SU-DHL-6 (cell line): ENCODE results near the gene FSTL3.

Experiments
- H2AFZ ChIP-seq: fragments of 200-600 bp; sonication (generic); 2 replicates; pipeline ENCODE4 v1.6.1; 2014; ENCODE audit warnings: low read depth, mild to moderate bottlenecking, moderate library complexity, mixed read lengths, antibody characterized with exemption, low read length; ENCODE audit not compliant: severe bottlenecking
- H3F3A ChIP-seq: fragments of 200-600 bp; shearing (Covaris generic); 2 replicates; pipeline ENCODE4 v1.6.0; 2016; ENCODE audit warnings: antibody characterized with exemption, mild to moderate bottlenecking; ENCODE audit not compliant: insufficient read depth
- H3K27ac ChIP-seq: fragments of 200-600 bp; sonication (generic); 2 replicates; pipeline ENCODE4 v1.5.1; 2016; ENCODE audit warnings: low read depth, mild to moderate bottlenecking, low read length, moderate library complexity, mixed read lengths
- H3K27me3 ChIP-seq: fragments of 200-600 bp; sonication (generic), shearing (Covaris generic); 2 replicates; pipeline ENCODE4 v1.6.0; 2014; ENCODE audit warnings: mild to moderate bottlenecking, low read length
- H3K36me3 ChIP-seq: fragments of 200-600 bp; sonication (generic); 2 replicates; pipeline ENCODE4 v1.6.1; 2014; ENCODE audit warnings: mild to moderate bottlenecking, low read length, mixed read lengths
- H3K4me2 ChIP-seq: fragments of 300-600, 200-600 bp; shearing (Covaris generic), sonication (generic); 2 replicates; pipeline ENCODE4 v1.6.0; 2014; ENCODE audit warnings: low read length, low read depth, mild to moderate bottlenecking; ENCODE audit not compliant: poor library complexity, severe bottlenecking
- H3K4me3 ChIP-seq: fragments of 200-600 bp; sonication (generic); 2 replicates; pipeline ENCODE4 v1.5.1; 2014; ENCODE audit warnings: antibody characterized with exemption, low read length, mild to moderate bottlenecking, mixed read lengths; ENCODE audit not compliant: insufficient read depth, poor library complexity, severe bottlenecking
- H3K79me2 ChIP-seq: fragments of 200-600 bp; sonication (generic); 2 replicates; pipeline ENCODE4 v1.6.1; 2014; ENCODE audit warnings: mild to moderate bottlenecking, low read length, moderate library complexity; ENCODE audit not compliant: insufficient read depth
- H3K9ac ChIP-seq: fragments of 200-600 bp; sonication (generic); 2 replicates; pipeline ENCODE4 v1.7.0; 2014; ENCODE audit warnings: mild to moderate bottlenecking, low read length
- H3K9me2 ChIP-seq: fragments of 200-600 bp; sonication (generic); replicated peaks from 2 replicates; pipeline ENCODE4 v1.6.1; 2014; ENCODE audit warnings: low read length; ENCODE audit not compliant: insufficient read depth
- H3K9me3 ChIP-seq: fragments of 200-600 bp; sonication (generic); 2 replicates; pipeline ENCODE4 v1.6.1; 2014; ENCODE audit warnings: low read length, mixed read lengths; ENCODE audit not compliant: insufficient read depth
- H4K20me1 ChIP-seq: fragments of 200-600 bp; sonication (generic); 2 replicates; pipeline ENCODE4 v1.6.1; 2014; ENCODE audit warnings: low read depth, mild to moderate bottlenecking, antibody characterized with exemption, low read length, moderate library complexity, mixed read lengths
- CTCF ChIP-seq: fragments of 200-600 bp; sonication (generic); IDR thresholded peaks from one replicate; pipeline ENCODE4 v1.5.1; 2017; ENCODE audit warnings: antibody characterized with exemption, mild to moderate bottlenecking, low read length, moderate library complexity; ENCODE audit not compliant: insufficient read depth, poor library complexity, severe bottlenecking
- EZH2phosphoT487 ChIP-seq: fragments of 200-600 bp; sonication (generic), shearing (Covaris generic); conservative IDR thresholded peaks from 2 replicates; pipeline ENCODE4 v1.6.1; 2018; ENCODE audit warnings: mild to moderate bottlenecking, antibody characterized with exemption, low read length, moderate library complexity, mixed read lengths

The FSTL3 gene

GRCh38 chr19:677201-677600 is 1.0 kb downstream of the FSTL3 start:
- Histone ChIP-seq H3F3A (0 out of 2 replicates have a peak, but pooled peaks cover 9% of the 10 kb centered on the region), H3K27ac (no peak overlapping the region), H3K9ac (no peak overlapping the region), H3K9me3 (no peaks in the 10 kb centered on the region), H3K4me2 (no peak overlapping the region), H3K27me3 (no peaks in the 10 kb centered on the region), H3K4me3 (no peak overlapping the region), H3K36me3 (no peaks in the 10 kb centered on the region), H4K20me1 (no peaks in the 10 kb centered on the region), H3K79me2 (no peaks in the 10 kb centered on the region), H2AFZ (no peak overlapping the region), H3K9me2 (no peaks in the 10 kb centered on the region)
- TF ChIP-seq EZH2phosphoT487: no peak
- no peak for TF ChIP-seq CTCF

GRCh38 chr19:677601-678436 is 1.6 kb downstream of the FSTL3 start:
- Histone ChIP-seq H3K4me2 (no peak overlapping the region), H3K27me3 (no peaks in the 10 kb centered on the region), H3K9me3 (no peaks in the 10 kb centered on the region), H3K36me3 (no peaks in the 10 kb centered on the region), H3K9me2 (no peaks in the 10 kb centered on the region), H3K27ac (no peak overlapping the region), H4K20me1 (no peaks in the 10 kb centered on the region), H2AFZ (no peak overlapping the region), H3K4me3 (no peak overlapping the region), H3F3A (0 out of 2 replicates have a peak, but pooled peaks cover 9% of the 10 kb centered on the region), H3K79me2 (no peaks in the 10 kb centered on the region), H3K9ac (no peak overlapping the region)
- TF ChIP-seq CTCF: no peak
- TF ChIP-seq EZH2phosphoT487: no peak

GRCh38 chr19:678791-679388 is 2.7 kb downstream of the FSTL3 start:
- H3K27me3 ChIP-seq: no peaks in the 10 kb centered on the region
- 0 out of 2 replicates have a peak overlapping the region, but pooled peaks have one; percentile 85 for H3K9ac ChIP-seq
- TF ChIP-seq CTCF (no peak), EZH2phosphoT487 (no peak)
- H4K20me1 ChIP-seq: no peaks in the 10 kb centered on the region
- H3K4me3 ChIP-seq: no peak overlapping the region
- H3K27ac ChIP-seq: no peak overlapping the region
- no peaks in the 10 kb centered on the region for H3K36me3 ChIP-seq
- no peaks in the 10 kb centered on the region for H3K79me2 ChIP-seq
- H3K9me3 ChIP-seq: no peaks in the 10 kb centered on the region
- 0 out of 2 replicates have a peak, but pooled peaks cover 9% of the 10 kb centered on the region for H3F3A ChIP-seq
- no peaks in the 10 kb centered on the region for H3K9me2 ChIP-seq
- H2AFZ ChIP-seq: no peak overlapping the region
- H3K4me2 ChIP-seq: peak overlapping the region; percentile 63
